Stimulated activated CD8-positive, alpha-beta memory T cell treated with anti-CD3 and anti-CD28 coated beads, Interleukin-7, amount 100 ng/mL, for 24 hours (primary cell): ENCODE data around the gene HTR3B.
"Not testable (repeated sequence)": the region's sequence is repeated elsewhere in the genome, so short reads cannot be mapped to it uniquely, and the experiment has no call there.

Experiments
- DNase-seq: peaks from one replicate; pipeline ENCODE4 v3.0.0-alpha.2; 2020; ENCODE audit warnings: low read depth

The HTR3B gene

DNA sequence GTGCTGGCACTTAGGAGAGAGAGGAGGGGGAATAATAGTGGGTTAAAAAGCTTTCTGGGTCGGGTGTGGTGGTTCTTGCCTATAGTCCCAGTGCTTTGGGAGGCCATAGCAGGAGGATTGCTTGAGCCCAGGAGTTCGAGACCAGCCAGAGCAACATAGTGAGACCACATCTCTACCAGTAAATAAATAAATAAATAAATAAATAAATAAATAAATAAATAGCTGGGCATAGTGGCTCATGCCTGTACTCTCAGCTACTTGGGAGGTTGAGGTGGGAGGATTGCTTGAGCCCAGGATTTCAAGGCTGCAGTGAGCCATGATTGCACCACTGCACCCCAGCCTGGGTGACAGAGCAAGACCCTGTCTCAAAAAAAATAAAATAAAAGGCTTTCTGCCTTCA, 41.6 kb downstream of the HTR3B start:
- not testable (repeated sequence) for DNase-seq

DNA sequence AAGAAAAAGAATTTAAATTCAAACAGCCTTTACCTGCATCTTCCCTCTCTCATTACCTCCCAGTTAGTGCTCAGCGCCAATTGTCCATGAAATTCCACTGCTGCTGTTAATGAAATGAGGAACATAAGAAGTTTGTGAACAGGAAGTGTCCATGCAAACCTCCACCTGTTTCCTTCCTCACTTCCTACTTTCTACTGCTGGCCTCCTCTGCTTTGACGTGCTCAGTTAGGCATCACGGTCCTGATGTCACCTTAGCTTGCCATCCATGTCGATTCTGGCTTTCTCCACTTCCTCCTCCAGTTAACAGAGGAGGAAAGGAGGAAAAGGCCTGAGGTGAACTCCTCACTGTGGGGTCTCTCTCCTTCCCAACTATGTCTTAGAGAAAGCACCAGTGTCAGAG, 43.4 kb downstream of the HTR3B start:
- no peak for DNase-seq

DNA sequence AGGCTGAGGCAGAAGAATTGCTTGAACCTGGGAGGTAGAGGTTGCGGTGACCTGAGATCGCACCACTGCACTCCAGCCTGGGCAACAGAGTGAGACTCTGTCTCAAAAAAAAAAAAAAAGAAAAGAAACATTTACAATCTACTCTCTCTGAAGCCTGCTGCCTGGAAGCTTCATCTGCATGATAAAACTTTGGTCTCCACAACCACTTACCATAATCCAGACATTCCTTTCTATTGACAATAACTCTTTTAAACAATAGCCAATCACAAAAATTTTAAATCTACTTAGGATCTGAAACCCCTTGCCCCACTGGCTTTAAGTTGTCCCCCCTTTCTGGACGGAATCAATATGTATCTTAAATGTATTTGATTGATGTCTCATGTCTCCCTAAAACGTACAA, 45.3 kb downstream of the HTR3B start:
- no peak for DNase-seq

DNA sequence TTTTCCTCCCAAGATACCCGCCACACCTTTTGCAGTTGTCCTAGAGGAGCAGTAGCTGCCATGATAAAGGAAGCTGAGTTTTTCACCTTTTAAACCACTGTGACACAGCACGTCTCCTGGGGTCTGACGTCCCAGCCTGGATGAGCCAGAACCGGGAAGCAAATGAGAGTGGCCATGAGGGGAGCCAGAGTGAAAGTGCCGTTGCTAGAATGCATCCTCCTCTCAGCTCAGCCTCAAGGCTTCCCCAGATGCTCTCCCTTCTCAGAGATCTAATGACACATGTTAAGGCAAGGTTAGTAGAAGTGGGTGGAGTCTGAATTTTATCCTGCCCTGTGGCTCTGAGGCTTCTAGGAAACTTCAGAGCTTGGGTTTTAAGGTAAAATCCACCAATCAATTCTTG, 46.9 kb downstream of the HTR3B start:
- no peak for DNase-seq

DNA sequence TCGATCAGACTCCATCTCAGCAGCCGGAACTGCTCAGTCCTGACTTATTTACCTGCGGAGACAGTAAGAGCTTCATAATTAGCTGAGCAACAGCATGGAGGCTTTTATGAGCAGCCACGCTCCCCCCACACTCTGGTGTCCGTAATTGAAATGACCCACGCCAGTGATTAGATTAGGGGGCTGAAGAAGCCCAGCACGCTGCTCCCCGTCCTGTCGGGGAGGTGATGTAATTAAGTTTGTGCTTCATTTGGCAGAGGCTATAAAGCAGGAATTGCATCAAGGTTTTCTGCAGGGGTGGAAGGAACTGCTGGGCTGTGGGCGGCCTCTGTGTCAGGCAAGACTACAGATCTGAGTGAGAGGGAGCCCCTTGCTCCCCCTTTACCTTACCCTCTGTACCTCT, 47.5 kb downstream of the HTR3B start:
- DNase-seq = no peak

DNA sequence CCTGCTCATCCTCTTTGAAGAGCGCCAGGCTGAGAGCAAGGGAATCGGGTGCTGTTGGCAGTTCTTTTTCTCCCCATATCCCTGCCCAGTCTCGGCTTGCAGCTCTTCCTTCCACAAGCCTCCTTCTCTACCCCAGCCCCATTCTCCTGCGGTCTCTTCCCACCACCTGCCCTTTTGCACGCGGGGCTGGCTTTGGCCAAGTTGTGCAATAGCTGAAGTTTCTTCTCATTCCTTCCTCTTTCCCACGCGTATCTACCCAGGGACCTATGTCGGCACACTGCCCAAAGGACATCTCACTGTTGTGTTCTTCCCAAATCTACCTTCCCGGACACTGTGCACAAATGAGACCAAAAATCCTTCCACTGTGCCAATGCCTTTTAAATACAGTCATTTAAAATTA, 48.0 kb downstream of the HTR3B start:
- no peak for DNase-seq

DNA sequence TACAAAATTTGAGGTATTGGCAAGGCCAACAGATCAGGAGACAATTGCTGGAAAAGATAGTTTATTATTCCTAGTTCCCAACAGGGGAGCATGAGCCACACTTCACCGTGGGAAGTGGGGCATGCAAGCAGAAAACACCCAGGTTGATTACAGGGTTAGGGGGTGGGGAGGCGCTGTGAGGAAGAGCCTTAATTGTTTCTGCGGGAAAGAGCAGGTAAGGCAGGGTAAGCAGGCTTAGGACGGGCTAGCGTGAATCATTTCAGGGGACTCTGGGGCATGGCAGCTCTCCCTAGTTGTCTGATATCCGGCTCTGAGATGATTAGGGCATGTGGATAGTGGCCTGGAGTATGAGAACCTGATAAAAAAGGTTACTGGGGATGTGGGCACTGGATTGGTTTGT, 49.6 kb downstream of the HTR3B start:
- DNase-seq = no peak

DNA sequence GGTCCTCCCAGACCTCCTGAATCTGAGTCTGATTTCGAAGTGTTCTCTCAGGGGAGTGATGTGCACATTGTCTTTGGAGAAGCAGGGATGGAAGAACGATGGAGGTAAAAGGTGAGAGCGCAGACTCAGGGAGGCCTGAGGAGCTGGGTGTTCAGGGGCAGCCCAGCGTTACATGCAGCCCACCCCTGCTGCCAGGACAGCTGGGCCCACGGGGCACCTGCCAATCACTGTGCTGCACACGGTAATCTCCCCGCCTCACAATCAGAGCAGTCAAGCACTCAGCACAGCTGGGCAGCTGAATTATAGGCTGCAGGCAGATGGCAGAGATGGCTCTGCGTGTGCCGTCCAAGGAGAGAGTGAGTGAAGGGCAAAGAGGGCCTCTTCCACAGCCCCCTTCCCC, 52.4 kb downstream of the HTR3B start:
- DNase-seq = no peak

DNA sequence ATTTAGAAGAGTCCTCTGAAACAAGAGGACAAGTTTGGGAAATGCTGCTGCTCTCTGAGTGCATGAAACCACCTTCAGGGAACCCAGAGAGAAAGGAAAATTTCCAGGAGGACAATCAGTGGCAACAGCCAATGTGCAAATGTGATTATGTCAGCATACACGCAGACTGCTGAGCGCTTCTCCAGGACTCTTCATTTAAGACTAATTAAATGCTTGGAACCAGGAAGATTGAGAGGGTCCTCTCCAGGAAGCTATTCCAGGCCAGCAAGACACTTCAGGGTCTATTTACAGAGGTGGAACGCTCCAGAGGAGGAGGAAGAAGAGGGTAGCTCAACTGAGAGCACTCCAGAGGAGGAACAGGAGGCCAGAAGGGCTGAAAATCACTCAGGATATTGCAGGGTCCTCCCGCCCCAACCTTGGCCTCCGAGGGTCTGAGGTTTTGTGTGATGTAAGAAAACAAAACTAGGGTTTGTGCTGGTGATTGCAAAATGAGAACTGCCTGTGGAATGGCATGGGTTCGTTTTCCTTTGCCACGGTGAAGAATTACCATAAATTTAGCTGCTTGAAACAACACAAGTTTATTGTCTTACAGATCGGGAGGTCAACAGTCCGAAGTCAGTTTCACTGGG, 56.2 kb downstream of the HTR3B start:
- DNase-seq = no peak

DNA sequence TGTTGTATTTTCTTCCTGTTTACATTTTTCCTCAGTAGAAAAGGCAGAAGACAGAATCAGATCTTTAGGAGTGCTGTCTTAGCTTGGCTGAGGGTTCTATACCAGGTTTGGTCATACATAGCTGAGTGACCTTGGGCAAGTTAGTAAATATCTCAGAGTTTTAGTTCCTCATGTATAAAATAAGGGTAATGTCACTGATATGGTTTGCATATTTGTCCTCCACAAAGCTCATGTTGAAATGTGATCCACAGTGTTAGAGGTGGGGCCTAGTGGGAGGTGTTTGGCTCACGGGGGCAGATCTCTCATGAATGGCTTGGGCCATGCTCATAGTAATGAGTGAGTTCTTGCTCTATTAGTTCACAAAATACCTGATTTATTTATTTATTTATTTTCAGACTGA, 62.8 kb downstream of the HTR3B start:
- DNase-seq = no peak

DNA sequence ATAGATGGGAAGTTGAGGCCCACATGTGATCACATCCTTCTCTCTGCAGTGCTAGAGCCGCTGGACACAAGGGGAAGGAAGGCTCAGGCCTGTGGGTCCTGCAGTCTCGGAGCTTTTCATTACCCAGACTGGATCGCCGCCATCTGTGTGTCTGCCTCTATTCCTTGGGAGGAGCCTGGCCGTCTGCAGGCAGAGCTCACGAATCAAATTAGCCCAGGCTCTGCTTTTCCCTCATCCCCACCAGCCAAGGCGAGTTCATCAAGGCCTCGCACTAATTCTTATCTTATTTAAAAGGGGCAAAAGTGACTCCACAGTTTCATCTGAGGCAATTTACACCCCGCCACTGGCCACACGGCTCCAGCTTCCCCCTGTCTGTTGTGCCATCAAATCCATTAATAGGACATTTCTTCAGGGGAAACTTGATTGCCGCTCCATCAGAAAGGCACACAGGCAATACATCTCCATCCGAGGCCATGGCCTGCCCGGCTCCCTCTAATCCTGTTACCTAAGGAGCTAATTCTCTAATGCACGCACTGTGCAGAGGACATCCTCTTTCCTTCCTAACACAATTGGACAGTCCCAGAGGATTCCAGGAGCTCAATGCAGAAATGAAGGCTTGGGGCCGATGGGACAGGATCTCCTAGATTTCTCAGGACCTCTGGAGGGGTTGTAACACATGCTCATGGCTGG, 67.1 kb downstream of the HTR3B start:
- no peak for DNase-seq

DNA sequence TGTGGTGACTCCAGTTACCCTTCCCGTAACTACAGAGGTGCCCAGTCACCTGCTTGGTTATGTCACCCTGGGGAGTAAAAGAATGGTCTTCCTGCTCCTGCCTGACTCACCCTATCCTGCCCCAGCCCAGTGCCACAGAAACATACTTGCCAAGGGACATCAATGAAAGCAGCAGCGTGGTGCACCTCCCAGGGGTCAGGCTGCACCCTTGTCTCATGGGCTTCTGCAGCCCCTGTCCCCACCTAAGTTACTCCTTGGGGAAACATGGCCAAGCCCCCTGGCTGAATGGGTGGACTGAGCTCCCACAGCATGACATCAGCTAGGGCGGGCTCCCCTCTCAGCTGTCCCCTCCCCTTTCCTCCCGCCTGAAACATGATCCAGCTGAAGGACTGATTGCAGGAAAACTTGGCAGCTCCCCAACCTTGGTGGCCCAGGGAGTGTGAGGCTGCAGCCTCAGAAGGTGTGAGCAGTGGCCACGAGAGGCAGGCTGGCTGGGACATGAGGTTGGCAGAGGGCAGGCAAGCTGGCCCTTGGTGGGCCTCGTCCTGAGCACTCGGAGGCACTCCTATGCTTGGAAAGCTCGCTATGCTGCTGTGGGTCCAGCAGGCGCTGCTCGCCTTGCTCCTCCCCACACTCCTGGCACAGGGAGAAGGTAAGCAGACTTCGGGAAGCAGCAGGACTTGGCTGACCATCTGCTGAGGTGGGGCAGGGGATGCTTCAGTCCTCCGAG, 70.3 kb downstream of the HTR3B start, which contains the start of gene HTR3A:
Gene HTR3A, plus strand, starts transcription at position 368 of the 730 bp plus-strand sequence. Its CDS starts 218 bp downstream, at position 586.
- no peak for DNase-seq

DNA sequence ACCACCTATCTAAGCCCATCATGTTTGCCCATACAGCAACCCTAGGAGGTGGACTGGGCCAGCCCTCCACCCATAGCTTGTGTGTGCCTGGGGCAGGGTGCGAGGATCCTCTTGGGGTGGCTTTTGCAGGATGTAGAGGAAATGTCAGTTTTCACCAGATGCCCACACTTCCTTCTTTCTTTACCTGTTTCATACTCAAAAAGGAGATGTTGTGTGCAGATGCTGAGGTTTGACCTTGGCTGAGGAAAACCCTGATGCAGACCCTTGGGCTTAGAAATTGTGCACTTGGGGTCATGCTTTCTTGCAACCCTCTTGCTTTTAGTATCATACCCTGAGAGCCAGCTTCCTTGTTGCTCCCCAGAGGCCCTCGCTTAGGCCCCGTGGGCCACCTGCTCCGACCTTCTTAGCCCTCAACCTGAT, 72.5 kb downstream of the HTR3B start:
- DNase-seq = no peak

DNA sequence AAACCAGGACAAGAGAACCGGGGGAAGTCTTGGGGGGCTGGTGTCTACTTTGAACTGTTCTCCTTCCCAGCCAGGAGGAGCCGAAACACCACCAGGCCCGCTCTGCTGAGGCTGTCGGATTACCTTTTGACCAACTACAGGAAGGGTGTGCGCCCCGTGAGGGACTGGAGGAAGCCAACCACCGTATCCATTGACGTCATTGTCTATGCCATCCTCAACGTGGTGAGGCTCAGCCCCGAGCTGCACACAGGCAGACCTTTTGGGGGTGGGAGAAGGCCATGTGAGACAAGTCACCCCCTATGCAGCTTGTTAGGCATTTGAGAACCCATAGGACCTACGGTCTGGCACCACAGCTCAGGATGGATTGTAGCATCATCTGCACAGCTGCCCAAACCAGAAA, 73.1 kb downstream of the HTR3B start:
- no peak for DNase-seq

DNA sequence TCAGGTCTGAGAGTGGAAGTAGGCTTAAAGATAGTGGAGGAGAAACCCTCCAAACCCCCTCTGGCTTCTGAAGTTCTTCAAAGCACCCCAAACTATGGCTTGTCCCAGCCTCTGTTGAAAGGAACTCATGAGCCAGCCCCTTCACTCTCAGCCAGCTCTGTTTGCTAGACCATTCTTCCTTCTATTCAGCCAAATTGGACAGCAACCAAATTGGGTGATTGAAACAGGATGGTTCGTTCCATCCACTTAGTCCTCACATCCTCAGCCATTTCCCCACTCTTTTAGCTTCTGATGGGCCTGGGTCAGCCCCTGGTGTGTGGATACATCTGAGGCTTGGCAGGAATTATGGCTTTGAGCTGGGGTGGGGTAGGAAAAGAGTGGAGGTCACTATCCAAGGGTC, 74.8 kb downstream of the HTR3B start:
- DNase-seq = no peak

DNA sequence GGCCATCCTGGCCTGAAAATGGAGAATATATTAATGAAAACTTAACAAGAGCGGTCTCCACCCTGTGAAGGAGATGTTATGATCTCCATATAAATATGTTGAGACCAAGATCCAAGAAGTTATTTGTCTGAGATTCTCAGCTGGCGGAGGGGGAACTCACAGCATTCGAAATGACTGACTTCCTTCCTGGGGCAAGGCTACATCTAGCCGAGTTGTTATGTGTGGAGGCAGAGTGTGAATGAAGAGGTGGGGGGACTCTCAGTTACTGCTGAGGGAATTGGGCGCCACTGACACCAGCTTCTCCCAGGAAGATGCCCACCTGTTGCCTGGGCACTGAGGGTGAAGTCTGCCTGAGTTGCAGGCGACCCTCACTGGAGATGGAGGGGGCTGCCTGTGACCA, 76.2 kb downstream of the HTR3B start:
- no peak for DNase-seq

DNA sequence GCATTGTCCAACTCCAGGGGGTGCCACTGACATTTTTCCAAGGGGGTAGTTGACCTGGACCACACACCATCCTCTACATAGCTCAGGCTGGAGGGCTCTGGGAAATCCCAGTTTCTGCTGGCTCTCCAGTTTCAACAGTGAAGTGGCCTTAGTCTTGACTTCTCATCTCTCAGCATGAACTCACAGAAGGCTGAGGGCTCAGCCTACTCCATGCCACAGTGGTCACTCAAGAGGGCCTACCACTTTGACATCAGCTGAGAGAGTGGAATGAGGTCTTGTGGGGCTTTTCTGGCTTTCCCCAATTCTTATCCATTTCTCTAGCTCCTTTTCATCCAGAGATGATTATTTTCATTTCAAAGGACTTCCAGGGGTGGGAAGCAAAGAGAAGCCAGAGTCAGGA, 77.7 kb downstream of the HTR3B start:
- no peak for DNase-seq

DNA sequence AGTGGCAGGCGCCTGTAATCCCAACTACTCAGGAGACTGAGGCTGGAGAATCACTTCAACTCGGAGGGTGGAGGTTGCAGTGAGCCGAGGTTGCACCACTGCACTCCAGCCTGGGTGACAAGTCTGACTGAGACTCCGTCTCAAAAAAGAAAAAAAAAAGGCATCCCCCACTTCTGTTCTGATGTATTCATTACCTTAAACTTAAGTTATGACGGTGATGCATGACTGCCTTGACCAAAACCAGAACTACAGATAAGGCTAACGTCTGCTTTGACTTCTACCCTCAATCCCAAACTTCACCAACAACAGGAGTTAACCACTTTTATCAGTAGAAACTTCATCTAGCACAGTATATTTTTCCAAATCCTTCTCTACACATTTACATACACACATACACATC, 80.2 kb downstream of the HTR3B start:
- no peak for DNase-seq

DNA sequence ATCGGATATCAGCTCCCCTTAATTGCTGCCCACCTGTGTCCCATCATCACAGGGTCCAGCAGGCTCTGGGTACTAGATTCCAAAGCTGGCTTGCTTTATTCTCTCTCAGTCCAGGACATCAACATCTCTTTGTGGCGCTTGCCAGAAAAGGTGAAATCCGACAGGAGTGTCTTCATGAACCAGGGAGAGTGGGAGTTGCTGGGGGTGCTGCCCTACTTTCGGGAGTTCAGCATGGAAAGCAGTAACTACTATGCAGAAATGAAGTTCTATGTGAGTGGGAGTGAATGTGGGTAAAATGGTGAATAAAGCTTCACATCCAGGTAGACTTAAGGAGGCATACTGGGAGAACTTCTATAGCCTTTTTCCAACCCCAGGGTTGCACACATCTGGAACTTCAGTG, 81.3 kb downstream of the HTR3B start:
- DNase-seq = no peak

DNA sequence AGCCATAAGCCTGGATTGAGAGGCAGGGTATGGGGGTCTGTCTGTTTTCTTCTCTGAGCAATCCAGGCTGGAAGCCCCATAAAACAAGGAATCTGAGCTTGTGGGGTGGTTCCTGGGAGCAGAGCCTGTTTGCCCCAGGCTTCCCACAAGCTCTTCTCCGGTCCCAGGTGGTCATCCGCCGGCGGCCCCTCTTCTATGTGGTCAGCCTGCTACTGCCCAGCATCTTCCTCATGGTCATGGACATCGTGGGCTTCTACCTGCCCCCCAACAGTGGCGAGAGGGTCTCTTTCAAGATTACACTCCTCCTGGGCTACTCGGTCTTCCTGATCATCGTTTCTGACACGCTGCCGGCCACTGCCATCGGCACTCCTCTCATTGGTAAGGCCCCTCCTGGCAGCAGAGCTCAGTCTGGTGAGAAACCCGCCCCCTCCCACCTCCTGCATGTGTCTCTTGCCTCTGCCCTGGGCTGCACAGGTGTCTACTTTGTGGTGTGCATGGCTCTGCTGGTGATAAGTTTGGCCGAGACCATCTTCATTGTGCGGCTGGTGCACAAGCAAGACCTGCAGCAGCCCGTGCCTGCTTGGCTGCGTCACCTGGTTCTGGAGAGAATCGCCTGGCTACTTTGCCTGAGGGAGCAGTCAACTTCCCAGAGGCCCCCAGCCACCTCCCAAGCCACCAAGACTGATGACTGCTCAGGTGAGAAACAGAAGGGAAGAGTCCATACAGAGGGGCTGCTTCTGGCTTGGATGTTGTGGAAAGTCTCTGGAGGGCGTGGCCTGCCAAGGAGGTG, 82.0 kb downstream of the HTR3B start:
- no peak for DNase-seq

DNA sequence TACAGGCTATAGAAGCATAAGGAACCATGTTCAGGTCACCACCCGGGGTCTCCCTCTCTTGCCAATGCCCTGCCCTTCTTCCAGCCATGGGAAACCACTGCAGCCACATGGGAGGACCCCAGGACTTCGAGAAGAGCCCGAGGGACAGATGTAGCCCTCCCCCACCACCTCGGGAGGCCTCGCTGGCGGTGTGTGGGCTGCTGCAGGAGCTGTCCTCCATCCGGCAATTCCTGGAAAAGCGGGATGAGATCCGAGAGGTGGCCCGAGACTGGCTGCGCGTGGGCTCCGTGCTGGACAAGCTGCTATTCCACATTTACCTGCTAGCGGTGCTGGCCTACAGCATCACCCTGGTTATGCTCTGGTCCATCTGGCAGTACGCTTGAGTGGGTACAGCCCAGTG, 84.8 kb downstream of the HTR3B start:
- DNase-seq = no peak

DNA sequence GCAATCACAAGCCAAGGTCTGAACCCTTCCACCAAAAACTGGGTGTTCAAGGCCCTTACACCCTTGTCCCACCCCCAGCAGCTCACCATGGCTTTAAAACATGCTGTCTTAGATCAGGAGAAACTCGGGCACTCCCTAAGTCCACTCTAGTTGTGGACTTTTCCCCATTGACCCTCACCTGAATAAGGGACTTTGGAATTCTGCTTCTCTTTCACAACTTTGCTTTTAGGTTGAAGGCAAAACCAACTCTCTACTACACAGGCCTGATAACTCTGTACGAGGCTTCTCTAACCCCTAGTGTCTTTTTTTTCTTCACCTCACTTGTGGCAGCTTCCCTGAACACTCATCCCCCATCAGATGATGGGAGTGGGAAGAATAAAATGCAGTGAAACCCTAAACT, 85.3 kb downstream of the HTR3B start:
- no peak for DNase-seq

DNA sequence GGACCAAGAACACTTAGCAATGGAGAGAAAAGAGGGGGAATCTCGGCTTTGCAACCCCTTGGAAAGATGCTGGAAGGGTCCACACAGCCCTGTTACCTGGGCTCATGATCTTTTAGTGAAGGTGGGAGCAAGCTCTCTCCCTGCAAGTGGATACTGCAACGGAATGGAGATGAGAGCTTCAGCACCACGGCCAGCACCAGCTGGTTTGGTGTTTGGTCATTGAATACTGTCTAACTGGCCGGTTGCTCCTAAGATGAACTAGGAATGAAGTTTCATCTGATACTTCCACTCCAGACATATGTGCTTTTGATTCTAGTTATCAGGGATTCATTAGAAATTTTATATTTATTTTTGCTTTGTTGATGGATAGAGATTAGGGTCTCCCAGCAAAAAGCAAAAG, 86.6 kb downstream of the HTR3B start:
- no peak for DNase-seq
